Breast epithelium (tissue), 4 donors: ENCODE measurements around the gene EVC. TPM values are rescaled to one million over a fixed set of nuclear protein-coding genes. Genes with fewer than 3 reads are reported as not detected.
"Not testable (repeated sequence)": the region's sequence is repeated elsewhere in the genome, so short reads cannot be mapped to it uniquely, and the experiment has no call there.

Experiments used
- DNase-seq, 2 donors: peaks; one replicate each; pipeline ENCODE4 v3.0.0-alpha.2; 2019; ENCODE audit warnings: low spot score in 2 of 2
- H3K27ac ChIP-seq, 2 donors: fragments of 200-600 bp; sonication (generic) in 1 of 2; one replicate each; pipeline ENCODE4 v1.5.1; 2016 to 2019; ENCODE audit warnings: mild to moderate bottlenecking in 1 of 2
- H3K27me3 ChIP-seq, 2 donors: fragments of 200-600 bp; sonication (generic) in 1 of 2; one replicate each; pipeline versions ENCODE4 v1.5.1 to v1.6.0; 2017 to 2019; ENCODE audit warnings: control low read depth in 1 of 2, mild to moderate bottlenecking in 1 of 2
- H3K36me3 ChIP-seq: fragments of 200-600 bp; one replicate; pipeline ENCODE4 v1.5.1; 2019
- H3K4me1 ChIP-seq, 2 donors: fragments of 200-600 bp; sonication (generic); one replicate each; pipeline ENCODE4 v1.5.1; 2016 to 2019; ENCODE audit warnings: control low read depth in 1 of 2
- H3K4me3 ChIP-seq, 3 donors: fragments of 200-600 bp; sonication (generic); 1 replicate in 2 of 3; 2 replicates in 1 of 3; pipeline ENCODE4 v1.5.1; 2016 to 2019; ENCODE audit warnings: mild to moderate bottlenecking in 3 of 3, moderate library complexity in 2 of 3
- H3K9me3 ChIP-seq, 2 donors: fragments of 200-600 bp; sonication (generic) in 1 of 2; one replicate each; pipeline ENCODE4 v1.5.1; 2016 to 2019; ENCODE audit warnings: control low read depth in 1 of 2
- CTCF ChIP-seq, 3 donors: fragments of 450-650 bp; IDR thresholded peaks; one replicate each; pipeline ENCODE4 v1.5.1; 2016 to 2017; ENCODE audit warnings: antibody characterized with exemption in 3 of 3, mild to moderate bottlenecking in 3 of 3, moderate library complexity in 3 of 3
- POLR2A ChIP-seq: fragments of 450-650 bp; IDR thresholded peaks from one replicate; pipeline ENCODE4 v1.6.1; 2016; ENCODE audit warnings: antibody characterized with exemption, mild to moderate bottlenecking, moderate library complexity
- POLR2AphosphoS5 ChIP-seq, 3 donors: sonication (generic); formaldehyde crosslinking; IDR thresholded peaks; one replicate each; pipeline ENCODE4 v1.6.1; 2017; ENCODE audit warnings: antibody characterized with exemption in 3 of 3
- intact Hi-C: fragments of 100-400 bp; cut with DNase I; formaldehyde crosslinking; loops from one replicate; pipeline ENCODE4 v1.15.1; 2023; ENCODE audit warnings: low total_unique reads
- total RNA-seq, 3 donors: library from RNA; depleted of rRNA; stranded (reverse); fragments of >200 nt; gene quantifications; one replicate each; pipeline ENCODE4 v1.1.0, GENCODE V29; 2016

The EVC gene
- total RNA-seq, 3 donors from 2014 or later = 20.0 to 27.5 (median 25.9) TPM

- Histone ChIP-seq H3K4me3 (no peak overlapping the region), H3K4me1 (no peaks in the 10 kb centered on the region), H3K36me3 (no peaks in the 10 kb centered on the region), H3K27ac (no peak overlapping the region), H3K9me3 (no peaks in the 10 kb centered on the region), H3K27me3 (peaks cover 0 to 7% of the 10 kb centered on the region in 2 donors)
- DNase-seq = no peak
- intact Hi-C loops = no loop called here
- TF ChIP-seq POLR2A (no peak), POLR2AphosphoS5 (IDR thresholded peaks at IDR 0.05) (no peak), CTCF (IDR thresholded peaks at IDR 0.05) (no peak)
Measured at GRCh38 chr4:5854929-5855328, 143.9 kb downstream of the EVC start.

- DNase-seq, H3K4me1 ChIP-seq, H3K4me3 ChIP-seq, H3K9me3 ChIP-seq, H3K36me3 ChIP-seq, intact Hi-C loops, H3K27me3 ChIP-seq, H3K27ac ChIP-seq: not testable (repeated sequence)
Measured at GRCh38 chr4:5856362-5856761, 145.4 kb downstream of the EVC start.

GRCh38 chr4:5857199-5857598, 146.2 kb downstream of the EVC start:
- Histone ChIP-seq H3K9me3 (no peaks in the 10 kb centered on the region), H3K27ac (no peak overlapping the region), H3K4me1 (no peaks in the 10 kb centered on the region), H3K36me3 (no peaks in the 10 kb centered on the region), H3K27me3 (peaks cover 0 to 9% of the 10 kb centered on the region in 2 donors), H3K4me3 (no peak overlapping the region)
- DNase-seq = no peak
- intact Hi-C loops = no loop called here
- TF ChIP-seq CTCF (IDR thresholded peaks at IDR 0.05) (no peak), POLR2A (no peak), POLR2AphosphoS5 (IDR thresholded peaks at IDR 0.05) (no peak)

- Histone ChIP-seq H3K36me3 (no peaks in the 10 kb centered on the region), H3K27ac (no peak overlapping the region), H3K4me3 (no peak overlapping the region), H3K27me3 (peaks cover 0 to 13% of the 10 kb centered on the region in 2 donors), H3K4me1 (no peaks in the 10 kb centered on the region), H3K9me3 (no peaks in the 10 kb centered on the region)
- no peak for DNase-seq
- intact Hi-C loops = no loop called here
- TF ChIP-seq CTCF (IDR thresholded peaks at IDR 0.05) = no peak
- TF ChIP-seq POLR2AphosphoS5 (IDR thresholded peaks at IDR 0.05) = no peak
- no peak for TF ChIP-seq POLR2A
Measured at GRCh38 chr4:5858020-5858769, 147.2 kb downstream of the EVC start.

GRCh38 chr4:5863461-5864113, 152.6 kb downstream of the EVC start:
- no peak for DNase-seq
- peaks cover 0 to 14% of the 10 kb centered on the region in 2 donors for H3K27me3 ChIP-seq
- TF ChIP-seq CTCF (IDR thresholded peaks at IDR 0.05) (no peak), POLR2AphosphoS5 (IDR thresholded peaks at IDR 0.05) (no peak), POLR2A (no peak)
- no peak overlapping the region for H3K27ac ChIP-seq
- H3K4me3 ChIP-seq = no peak overlapping the region
- H3K4me1 ChIP-seq = no peaks in the 10 kb centered on the region
- intact Hi-C loops = no loop called here
- H3K36me3 ChIP-seq = no peaks in the 10 kb centered on the region
- H3K9me3 ChIP-seq = no peaks in the 10 kb centered on the region

Other genes with a start within 250 kb of the EVC start
- 10 to 100 TPM; 16.0 to 19.5 (median 17.7) TPM for gene EVC2, start 2.6 kb upstream of the EVC start, total RNA-seq
- gene CRMP1, start 181.9 kb downstream of the EVC start, total RNA-seq = 1 to 10 TPM in 2 of 3 donors, under 1 TPM in 1; 0.44 to 1.6 (median 1.3) TPM